Measurements from ENCODE around the gene SIGLEC11.

DNA sequence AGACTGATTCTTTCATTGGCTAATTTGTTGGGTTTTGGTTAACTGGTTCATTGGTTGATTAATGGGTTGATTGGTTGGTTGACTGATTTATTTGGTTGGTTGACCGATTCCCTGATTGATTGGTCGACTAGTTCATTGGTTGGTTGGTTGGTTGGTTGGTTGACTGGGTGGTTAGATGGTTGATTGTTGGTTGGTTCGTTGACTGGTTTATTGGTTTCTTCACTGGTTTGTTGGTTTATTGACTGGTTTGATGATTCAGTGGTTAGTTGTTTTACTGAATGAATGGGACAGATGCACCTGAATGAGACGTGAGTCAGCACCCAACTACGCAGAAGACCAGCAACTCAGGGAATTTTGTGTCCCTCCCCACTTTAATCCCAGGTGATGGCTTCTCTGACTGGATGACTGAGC is 28.9 kb downstream of the SIGLEC11 start:
- TF ChIP-seq, protein P1, sequence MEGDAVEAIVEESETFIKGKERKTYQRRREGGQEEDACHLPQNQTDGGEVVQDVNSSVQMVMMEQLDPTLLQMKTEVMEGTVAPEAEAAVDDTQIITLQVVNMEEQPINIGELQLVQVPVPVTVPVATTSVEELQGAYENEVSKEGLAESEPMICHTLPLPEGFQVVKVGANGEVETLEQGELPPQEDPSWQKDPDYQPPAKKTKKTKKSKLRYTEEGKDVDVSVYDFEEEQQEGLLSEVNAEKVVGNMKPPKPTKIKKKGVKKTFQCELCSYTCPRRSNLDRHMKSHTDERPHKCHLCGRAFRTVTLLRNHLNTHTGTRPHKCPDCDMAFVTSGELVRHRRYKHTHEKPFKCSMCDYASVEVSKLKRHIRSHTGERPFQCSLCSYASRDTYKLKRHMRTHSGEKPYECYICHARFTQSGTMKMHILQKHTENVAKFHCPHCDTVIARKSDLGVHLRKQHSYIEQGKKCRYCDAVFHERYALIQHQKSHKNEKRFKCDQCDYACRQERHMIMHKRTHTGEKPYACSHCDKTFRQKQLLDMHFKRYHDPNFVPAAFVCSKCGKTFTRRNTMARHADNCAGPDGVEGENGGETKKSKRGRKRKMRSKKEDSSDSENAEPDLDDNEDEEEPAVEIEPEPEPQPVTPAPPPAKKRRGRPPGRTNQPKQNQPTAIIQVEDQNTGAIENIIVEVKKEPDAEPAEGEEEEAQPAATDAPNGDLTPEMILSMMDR (IDR thresholded peaks at IDR 0.05), result no peak
- TF ChIP-seq POLR2A (IDR thresholded peaks at IDR 0.05), result no peak

Measured in uterus (tissue), 2 donors.